Measurements from ENCODE around the gene NOC4L. TPM values are rescaled to one million over a fixed set of nuclear protein-coding genes. Genes with fewer than 3 reads are reported as not detected.

The NOC4L gene
- total and polyA plus RNA-seq, 2 donors (not counting 3 experiments of a cell fraction or from before 2014, with no cell fraction given): 19.4 to 29.4 TPM

GRCh38 chr12:132175496-132176384 is 31.5 kb downstream of the NOC4L start:
- FAIRE-seq: no peak
- Histone ChIP-seq H3K27me3 (ENCODE audit: control insufficient read depth in 2 of 2, insufficient read depth in 2 of 2, low read length in 2 of 2) (peaks cover 0 to 2% of the 10 kb centered on the region in 2 experiments), H3K79me2 (ENCODE audit: control insufficient read depth, insufficient read depth, low read length) (no peaks in the 10 kb centered on the region), H2AFZ (ENCODE audit: low read depth, low read length) (no peak overlapping the region), H3K4me2 (ENCODE audit: insufficient read depth, low read length) (no peak overlapping the region), H3K4me1 (ENCODE audit: control insufficient read depth, extremely low read depth, insufficient read depth, low read length) (no peaks in the 10 kb centered on the region), H3K9me1 (replicated peaks; ENCODE audit: control insufficient read depth, extremely low read depth, insufficient read depth, low read length) (no peaks in the 10 kb centered on the region), H3K4me3 (replicated peaks in 1 of 3; ENCODE audit: insufficient read depth in 1 of 3, low read depth in 1 of 3, low read length in 3 of 3) (no peak overlapping the region), H3K9me3 (replicated peaks; ENCODE audit: control insufficient read depth, insufficient read depth, low read length) (no peaks in the 10 kb centered on the region), H4K20me1 (replicated peaks; ENCODE audit: control insufficient read depth, extremely low read depth, insufficient read depth, low read length) (no peaks in the 10 kb centered on the region), H3K36me3 (ENCODE audit: control insufficient read depth in 2 of 2, extremely low read depth in 1 of 2, insufficient read depth in 2 of 2, low read length in 2 of 2) (no peaks in the 10 kb centered on the region), H3K27ac (ENCODE audit: insufficient read depth, low read depth, low read length) (no peak overlapping the region), H3K9ac (replicated peaks; ENCODE audit: extremely low read depth, insufficient read depth, low read length) (no peak overlapping the region)
- CTCF ChIA-PET: no interaction called here
- POLR2A ChIA-PET: no interaction called here
- TF ChIP-seq POLR2A (IDR thresholded peaks at IDR 0.05; ENCODE audit: low read depth, low read length) (no peak), MAX (IDR thresholded peaks at IDR 0.05; ENCODE audit: insufficient read depth, insufficient read length) (no peak), GATA2 (IDR thresholded peaks at IDR 0.05; ENCODE audit: insufficient read depth, insufficient read length, low read depth, low read length) (no peak), JUN (IDR thresholded peaks at IDR 0.05; ENCODE audit: borderline replicate concordance, insufficient read depth, insufficient read length, low read depth) (no peak), FOS (IDR thresholded peaks at IDR 0.05; ENCODE audit: borderline replicate concordance, insufficient read depth, low read length) (no peak), POLR2AphosphoS5 (IDR thresholded peaks at IDR 0.05; ENCODE audit: insufficient read depth, low read depth, low read length) (no peak), EZH2 (IDR thresholded peaks at IDR 0.05; ENCODE audit: borderline replicate concordance, low read depth, low read length, severe bottlenecking) (no peak), MYC (IDR thresholded peaks at IDR 0.05; ENCODE audit: low read depth, low read length) (no peak), CTCF (IDR thresholded peaks at IDR 0.05; ENCODE audit: extremely low read depth in 1 of 2, insufficient read depth in 1 of 2, low read depth in 1 of 2, low read length in 2 of 2) (no peak)
- dilution Hi-C loops (cut with MboI; ENCODE audit: extremely low pct_ligation_motif_present, low sequenced_read_pairs): no loop called here
- intact Hi-C loops (cut with micrococcal nuclease): no loop called here
- BruUV-seq (replicated peaks): no TSS peak
- DNase-seq (ENCODE audit: low read depth, low spot score): no peak
